Fibroblast of peridontal ligament (primary cell): Measurements from ENCODE around the gene FKBP9.
"Not testable (repeated sequence)": the region's sequence is repeated elsewhere in the genome, so short reads cannot be mapped to it uniquely, and the experiment has no call there.

Experiments used
- DNase-seq: peaks from one replicate; pipeline ENCODE4 v3.0.0-alpha.2; 2010; ENCODE audit errors: extremely low read depth

FKBP9 gene

DNA sequence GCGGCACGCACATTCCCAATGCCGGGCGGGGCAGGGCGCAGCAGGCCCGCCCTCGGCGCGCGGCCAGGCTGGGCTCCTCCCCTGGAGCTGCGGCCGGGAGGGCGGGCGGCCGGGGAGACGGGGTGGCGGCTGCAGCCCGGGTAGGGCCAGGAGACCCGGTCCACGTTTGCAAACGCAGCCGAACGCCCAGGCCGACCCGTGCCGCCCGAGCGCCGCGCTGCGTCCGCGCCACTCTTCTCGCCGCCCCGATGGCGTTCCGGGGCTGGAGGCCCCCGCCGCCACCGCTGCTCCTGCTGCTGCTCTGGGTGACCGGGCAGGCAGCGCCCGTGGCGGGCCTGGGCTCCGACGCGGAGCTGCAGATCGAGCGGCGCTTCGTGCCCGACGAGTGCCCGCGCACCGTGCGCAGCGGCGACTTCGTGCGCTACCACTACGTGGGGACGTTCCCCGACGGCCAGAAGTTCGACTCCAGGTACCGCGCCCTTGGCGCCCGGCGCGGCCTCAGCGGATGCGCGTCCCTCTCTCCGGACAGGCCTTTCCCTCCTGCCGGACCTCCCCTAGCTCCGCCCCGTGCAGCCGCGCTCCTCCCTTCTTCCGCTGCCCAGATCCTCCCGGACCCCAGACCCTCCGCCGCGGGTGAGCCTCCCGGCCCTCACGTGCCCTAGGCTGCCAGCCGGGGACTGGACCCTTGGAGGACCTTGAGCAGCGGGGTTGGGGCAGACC is at the start of gene FKBP9:
FKBP9 (plus strand) TSS at position 115 of the 720 bp plus-strand sequence; CDS start at position 249, 134 bp downstream.
- DNase-seq: peak; percentile 77

DNA sequence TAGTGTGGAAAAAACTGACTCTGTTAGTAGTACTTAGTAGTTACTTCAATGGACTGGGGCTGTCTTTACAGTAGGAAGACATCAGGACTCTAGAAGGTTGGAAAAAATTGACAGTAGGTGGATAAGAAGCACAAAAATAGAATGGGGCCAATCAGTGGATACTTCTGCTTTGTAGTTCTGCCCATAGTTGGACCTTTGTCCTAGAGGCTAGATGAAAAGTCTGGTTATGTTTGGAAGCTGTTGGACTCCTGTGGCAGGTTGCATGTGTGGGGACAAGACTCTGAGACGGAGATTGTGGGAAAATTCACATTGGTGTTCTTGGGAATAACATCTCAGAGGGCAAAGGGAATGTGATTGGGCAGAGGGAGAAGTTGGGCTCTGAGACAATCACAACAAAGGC is 47.0 kb upstream of the FKBP9 start:
- DNase-seq: no peak

GRCh38 chr7:32914184-32914583 is 43.1 kb upstream of the FKBP9 start:
- DNase-seq: no peak

DNA sequence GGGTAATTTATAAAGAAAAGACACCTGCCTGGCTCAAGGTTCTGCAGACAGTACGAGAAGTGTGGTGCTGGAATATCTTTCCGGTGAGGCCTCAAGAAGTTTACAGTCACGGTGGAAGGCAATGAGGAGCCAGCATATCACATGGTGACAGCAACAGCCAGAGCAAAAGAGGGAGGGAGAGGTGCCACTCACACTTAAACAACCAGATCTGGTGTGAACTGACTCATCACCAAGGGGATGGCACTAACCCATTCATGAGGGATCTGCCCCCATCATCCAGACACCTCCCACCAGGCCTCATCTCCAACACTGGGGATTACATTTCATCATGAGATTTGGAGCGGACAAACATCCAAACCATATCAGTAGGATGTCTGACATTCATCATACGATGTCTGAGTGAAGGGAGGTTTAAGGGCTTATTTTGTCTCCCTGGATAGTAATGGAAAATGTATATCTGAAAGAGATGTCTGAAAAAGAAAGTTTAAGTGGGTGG is 42.2 kb upstream of the FKBP9 start:
- DNase-seq: no peak

DNA sequence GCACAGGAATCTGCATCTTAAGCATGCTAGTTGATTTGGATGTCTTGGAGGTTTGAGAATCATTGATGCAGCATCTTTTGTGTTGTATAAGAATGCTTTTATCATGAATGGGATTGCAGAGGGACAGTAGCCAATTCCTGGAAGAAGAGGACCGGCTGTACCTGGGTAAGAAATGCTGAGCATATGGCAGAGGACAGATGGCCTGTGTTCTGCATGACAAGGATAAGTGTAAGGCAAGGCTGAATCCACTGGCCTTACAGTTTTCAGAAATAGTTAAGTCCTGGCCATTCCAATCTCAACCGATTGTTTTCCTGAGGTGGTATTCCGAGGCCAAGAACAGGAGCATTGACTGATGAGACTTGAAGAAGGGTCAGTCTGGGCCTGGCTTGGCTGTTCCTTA is 41.2 kb upstream of the FKBP9 start:
- DNase-seq: no peak

DNA sequence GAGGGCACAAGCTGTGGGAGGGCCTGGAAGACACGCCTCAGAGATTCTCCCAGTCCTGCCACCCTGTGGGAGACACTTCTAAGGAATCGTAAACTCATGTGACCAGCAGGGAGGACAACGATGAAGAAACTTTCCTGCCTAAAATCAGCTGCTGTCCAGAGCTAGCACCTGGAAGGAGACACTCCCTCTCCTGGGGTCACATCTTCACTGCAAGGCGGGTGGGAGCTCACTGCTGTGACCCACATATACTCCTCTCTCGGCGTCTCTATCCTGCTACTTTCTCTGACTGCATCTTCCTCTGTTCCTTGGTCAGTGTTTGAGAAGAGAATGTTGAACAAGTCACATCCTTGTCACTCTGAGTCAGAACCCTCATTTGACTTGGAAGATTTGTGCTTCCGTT is 40.2 kb upstream of the FKBP9 start:
- not testable (repeated sequence) for DNase-seq

GRCh38 chr7:32921896-32922295 is 35.3 kb upstream of the FKBP9 start:
- DNase-seq: peak; percentile 28

DNA sequence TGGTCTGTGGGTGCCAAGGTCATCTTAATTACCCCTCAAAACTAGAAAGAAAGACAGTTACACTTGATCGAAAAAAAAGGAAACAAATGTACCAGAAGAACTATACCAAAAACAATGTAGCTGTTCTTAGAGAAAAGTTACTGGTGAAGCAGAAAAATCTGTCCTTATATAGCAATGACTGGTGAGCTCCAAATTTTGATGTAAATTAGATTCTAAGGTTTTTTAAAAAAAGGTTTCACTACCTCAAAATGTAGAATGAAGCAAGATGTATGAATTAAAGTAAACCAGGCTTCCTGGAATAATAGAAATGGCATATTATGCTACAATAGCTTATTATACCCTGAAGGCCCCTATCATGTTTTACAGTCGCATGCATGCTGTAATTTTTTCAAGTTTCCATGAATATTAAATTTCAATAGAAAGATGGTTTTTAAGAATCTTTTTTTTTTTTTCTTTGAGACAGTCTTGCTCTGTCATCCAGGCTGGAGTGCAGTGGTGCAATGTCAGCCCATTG is 28.4 kb upstream of the FKBP9 start:
- DNase-seq: no peak

GRCh38 chr7:32929430-32930143 is 27.7 kb upstream of the FKBP9 start:
- no peak for DNase-seq

- DNase-seq: no peak
Observed at GRCh38 chr7:32930378-32930777, 26.9 kb upstream of the FKBP9 start.

DNA sequence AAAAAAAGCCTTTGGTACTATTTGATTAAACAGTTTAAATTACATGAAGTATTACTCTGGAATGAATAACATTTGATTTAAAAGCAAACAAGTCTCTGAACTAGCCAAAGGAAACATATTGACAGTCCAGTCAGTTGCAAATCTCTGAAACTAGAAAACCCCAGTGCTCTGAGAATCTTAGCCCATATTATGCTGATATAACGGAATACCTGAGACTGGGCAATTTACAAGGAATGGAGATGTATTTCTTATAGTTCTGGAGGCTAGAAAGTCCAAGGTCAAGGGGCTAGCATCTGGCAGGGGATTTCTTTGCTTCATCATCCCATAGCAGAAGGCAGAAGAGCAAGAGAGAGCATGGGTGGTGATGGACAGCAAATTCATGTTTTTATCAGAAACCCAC is 21.7 kb upstream of the FKBP9 start:
- DNase-seq: peak; percentile 27

- DNase-seq: peak; percentile 13
Observed at GRCh38 chr7:32936689-32937088, 20.6 kb upstream of the FKBP9 start.

- DNase-seq: peak; percentile 61
Observed at GRCh38 chr7:32937344-32938174, 19.7 kb upstream of the FKBP9 start.

DNA sequence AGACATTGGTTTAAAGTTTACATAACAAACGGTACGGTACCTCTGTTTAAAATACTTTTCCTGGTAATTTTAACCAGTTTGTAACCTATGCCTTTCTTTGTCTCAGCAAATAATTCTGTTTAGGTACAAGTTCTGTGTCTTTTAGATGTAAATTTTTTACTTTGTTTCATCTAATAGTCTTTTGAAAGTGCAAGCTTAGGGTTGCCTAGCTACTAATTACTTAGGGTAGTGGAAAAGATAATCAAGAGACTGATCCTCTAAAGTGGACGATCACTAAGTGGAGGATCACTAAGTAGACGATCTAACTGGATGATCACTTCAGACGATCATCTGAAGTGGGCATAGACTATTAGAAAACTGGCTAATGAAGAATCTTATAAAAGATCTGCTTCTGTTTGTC is 16.1 kb upstream of the FKBP9 start:
- DNase-seq: peak; percentile 14

DNA sequence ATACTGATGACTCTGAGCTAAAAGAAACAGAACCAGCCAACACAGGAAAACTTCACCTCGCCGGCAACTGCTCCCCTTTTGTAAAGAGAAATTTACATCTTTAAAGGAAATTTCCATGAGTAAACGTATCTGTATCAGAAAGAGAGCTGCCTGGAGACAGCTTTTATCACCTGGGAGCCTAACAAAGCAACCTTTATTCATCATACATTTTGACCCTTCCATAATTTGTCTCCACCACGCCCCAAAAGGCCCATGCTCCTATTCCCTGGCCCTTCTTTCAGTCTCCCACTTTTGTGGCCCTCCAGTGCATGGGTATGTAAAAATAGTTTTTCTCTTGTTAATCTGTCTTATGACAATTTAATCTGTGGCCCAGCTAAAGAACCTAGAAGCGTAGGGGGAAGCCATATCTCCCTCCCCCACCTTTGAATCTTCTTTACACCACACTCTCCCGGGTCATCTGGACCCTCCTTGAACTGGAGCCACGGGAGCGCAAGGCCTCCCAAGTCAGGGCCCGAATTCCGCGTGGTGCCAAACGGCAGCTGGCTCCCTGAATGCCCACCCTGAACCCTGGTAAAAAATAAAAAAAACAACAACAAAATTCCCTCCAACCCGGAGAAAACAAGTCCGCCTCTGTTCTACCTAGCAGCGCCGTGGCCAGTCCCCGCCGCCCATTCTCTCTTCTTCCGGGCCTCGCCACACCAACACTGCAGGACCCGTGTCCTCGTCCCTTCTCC is 15.4 kb upstream of the FKBP9 start:
- DNase-seq: peak; percentile 16

- peak; percentile 63 for DNase-seq
Observed at GRCh38 chr7:32942415-32943251, 14.6 kb upstream of the FKBP9 start.

GRCh38 chr7:32943252-32944030 is 13.8 kb upstream of the FKBP9 start:
- no peak for DNase-seq

DNA sequence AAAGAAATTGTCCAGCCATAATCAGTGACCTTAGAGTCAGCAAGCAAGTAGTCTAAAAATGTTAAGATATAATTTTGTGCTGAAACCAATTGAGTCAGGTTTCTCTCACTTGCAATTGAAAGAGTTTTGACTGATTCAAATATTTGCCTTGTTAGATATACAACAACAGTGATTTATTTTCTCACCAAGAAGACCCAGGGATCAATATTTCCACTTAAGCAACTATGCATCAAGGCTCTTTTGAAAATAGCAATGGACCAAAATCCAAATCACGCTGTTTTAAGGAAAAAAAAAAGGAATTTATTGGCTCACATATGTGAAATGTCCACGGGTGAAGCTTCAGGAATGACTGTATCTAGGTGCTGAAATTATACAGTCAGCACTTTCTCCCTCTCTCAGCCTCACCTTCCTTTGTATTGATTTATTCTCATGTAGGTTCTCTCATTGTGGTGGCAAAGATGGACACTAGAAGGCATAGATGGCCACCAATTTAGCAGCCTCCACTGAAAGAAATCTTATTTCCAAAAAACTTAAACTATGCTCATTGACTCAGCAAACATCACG is 9.7 kb upstream of the FKBP9 start:
- no peak for DNase-seq

DNA sequence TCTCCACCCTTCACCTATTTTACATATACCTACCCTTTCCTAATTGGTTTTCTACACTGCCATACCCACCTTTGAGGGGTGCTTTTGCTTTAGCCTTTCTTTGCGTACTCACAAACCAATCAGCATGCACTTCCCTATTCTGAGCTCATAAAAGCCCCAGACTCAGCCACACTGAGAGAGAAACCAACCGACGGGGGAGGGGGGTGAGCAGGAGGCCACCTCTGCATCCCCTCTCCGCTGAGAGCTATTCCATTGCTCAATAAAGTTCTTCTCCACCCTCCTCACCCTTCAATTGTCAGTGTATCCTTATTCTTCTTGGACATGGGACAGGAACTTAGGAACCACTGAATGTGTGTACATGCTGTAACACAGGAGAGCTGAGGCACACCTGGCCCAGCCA is 9.0 kb upstream of the FKBP9 start:
- DNase-seq: no peak
